ENCODE data around the gene RALBP1.

RALBP1 gene

DNA sequence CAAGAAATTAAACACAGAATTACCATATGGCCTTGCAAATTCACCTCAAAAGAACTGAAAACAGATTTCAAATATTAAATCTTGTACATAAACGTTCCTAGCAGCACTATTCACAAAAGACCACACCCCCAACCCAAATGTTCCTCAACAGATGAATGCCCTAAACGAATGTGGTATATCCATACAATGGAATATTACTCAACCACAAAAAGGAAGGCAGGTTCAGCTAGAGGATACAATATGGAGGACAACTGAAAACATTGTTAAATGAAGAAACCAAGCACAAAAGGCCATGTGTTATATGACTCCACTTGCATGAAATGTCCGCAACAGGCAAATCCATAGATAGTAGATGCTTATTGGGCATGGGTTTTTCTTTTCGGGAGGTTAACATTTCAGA lies 77.3 kb downstream of the RALBP1 start:
- no peak for DNase-seq

DNA sequence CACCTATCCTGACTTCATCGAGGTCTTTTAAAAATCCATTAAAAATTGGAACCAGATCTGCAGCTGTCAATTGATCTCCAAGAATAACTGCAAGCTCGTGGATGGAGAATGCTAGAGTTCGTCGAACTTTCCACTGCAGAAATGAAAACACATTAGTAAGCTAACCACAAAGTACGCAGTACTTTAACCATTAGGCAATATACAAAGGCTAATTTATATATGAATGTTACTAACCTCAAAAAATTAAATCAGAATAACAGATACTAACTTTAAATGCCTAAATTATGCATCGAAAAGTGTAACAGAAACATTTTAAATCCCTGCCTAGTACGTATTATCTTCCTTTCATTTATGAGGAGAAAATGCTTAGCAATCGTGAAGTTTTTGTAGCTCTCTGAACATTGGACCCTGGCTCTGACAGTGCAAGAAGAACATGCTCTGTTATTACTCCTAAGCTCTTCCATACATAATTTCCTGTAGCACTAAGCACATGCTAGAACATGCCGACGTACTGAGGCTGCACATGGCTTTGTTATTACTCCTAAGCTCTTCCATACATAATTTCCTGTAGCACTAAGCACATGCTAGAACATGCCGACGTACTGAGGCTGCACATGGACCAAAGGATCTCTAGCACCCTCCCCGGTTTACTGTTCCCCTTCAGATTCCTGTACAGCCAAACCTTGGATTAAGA lies 82.1 kb downstream of the RALBP1 start:
- DNase-seq, result no peak

DNA sequence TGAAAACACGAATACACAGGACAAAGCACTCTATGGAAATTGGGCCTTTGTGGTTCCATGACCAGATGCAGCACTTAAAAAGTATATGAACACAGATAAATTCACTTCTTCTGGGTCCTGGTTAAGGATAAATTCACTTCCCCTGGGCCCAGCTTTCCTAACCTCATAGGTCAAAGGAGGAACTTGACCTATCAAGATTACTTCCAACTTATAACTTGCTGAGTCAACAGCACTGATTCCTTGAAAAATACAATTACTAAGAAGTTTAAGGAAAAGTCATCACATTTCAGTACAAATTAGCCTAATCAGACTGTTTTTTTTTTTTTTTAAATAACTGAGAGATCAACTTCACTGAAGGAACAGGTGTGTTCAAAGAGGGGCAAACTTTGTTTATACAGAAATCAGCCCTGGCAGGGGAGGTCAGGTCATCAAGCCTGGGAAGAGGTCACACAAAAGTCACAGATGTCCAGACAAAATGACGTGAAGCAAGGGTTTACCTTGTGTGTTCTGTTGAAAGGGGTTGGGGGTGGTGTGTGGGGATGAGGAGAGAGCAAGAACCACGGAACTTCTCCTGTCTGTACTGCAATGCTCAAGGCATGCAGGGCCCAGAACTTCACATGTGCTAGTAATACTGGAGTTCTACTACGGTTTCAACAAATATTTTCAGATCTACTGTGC lies 83.2 kb downstream of the RALBP1 start:
- DNase-seq, result no peak

DNA sequence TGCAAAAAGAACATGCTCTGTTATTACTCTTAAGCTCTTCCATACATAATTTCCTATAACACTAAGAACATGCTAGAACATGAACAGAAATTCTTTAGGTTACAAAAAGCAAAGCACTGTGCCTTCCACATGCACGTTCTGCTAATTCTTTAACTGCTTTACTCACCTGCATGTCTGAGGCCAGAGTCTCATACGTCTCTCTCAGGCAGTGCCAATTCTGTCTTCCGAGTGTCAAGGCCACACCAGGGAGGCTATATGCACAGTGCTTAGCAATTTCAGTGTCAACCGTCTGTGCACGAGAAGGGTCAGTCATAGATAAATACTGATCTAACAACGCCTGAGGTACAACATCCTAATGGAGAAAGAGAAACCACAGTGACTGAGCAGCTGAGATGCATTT lies 83.9 kb downstream of the RALBP1 start:
- no peak for DNase-seq

DNA sequence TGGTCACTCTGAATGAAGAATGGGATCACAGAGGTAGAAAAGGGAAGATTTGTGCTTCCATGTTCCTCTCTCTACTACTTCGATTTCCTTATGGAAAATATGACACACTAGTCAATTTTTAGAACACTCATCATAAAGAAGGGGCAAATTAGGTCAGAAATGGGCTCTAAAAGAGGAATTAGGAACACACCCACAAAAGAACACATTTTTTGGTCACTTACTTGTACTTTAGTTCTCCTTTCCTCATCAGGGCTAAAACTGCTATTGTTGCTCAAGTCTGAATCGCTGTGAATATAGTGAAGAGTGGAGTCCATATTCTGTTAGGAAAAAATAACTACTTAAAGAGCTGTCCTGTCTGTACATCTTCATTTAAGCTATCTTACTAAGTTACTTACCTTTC lies 86.4 kb downstream of the RALBP1 start:
- no peak for DNase-seq

DNA sequence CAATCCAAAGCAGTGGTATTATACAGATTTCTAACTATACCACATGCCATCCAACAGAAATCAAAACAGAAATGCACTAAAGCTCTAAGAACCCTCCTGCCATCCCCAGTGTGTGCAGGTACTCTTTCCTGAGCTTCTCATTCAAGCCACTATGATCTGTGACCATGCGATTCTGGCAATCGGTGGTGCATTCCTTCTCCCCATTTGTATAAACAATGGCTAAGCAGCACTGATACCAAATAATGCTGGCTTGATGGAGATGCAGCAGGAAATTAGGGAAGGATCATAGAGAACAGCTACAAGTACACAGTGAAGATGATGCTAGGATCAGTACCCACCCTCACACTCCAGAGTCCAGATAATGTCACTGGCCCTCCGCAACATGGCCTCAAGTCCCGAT lies 87.3 kb downstream of the RALBP1 start:
- no peak for DNase-seq

DNA sequence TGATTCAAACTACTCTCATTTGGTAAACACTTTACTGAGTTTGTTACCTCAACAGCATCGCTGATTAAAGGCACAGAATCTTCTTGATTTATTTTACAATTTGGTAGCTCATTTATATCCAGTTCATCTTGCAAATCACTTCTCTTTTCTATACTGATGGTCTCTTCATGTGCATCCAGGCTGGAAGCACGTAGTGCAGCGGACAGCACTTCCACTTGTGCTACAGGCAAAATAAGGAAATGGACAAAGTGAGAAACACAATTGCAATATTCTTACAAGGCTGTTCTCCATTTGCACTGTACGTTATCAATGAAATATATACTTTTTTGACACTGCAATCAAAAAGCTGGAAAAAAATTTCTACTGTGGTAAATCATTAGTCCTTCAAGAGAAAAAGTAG lies 88.0 kb downstream of the RALBP1 start:
- DNase-seq, result no peak

DNA sequence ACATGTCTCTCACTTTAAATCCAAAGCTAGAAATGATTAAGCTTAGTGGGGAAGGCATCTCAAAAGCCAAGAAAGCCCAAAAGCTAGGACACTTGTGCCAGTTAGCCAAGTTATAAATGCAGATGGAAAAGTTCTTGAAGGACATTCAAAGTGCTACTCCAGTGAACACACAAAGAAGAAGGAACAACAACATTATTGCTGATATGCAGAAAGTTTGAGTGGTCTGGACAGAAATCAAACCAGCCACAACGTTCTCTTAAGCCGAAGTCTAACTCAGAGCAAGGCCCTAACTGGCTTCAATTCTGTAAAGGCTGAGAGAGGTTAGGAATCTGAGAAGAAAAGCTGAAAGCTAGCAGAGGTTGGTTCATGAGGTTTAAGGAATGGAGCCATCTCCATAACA lies 90.1 kb downstream of the RALBP1 start:
- DNase-seq, result no peak

DNA sequence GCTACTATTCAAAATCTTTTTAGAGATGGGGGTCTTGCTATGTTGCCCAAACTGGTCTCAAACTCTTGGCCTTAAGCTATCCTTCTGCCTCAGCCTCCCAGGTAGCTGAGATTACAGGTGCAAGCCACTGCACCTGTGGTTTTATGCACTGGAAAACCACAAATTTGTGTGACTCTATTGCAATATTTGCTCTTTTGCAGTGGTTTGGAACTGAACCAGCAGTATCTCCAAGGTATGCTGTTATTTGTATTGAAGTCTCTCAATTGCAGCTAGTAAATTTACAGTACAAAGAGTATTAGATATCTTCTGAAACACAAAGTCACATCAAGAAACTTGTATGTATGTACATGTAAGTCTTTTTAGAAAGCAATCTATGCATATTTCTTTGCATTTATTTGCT lies 92.9 kb downstream of the RALBP1 start:
- no peak for DNase-seq

DNA sequence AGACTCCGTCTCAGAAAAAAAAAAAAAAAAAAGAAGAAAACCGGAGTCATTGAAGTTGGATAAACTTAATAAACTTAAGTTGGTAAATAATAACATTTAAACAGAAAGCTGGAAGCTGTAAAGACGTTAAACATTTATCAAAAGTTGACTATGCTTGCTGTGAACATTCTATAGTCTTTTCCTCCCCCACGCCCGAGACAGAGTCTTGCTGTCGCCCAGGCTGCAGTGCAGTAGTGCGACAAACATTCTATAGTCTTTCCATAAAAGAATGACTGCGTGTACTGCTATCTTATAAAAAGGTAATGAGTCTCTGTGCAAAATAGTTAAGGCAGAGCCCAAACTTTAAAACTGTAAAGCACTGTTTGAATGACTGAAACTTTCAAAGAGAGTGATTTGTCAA lies 93.9 kb downstream of the RALBP1 start:
- no peak for DNase-seq

DNA sequence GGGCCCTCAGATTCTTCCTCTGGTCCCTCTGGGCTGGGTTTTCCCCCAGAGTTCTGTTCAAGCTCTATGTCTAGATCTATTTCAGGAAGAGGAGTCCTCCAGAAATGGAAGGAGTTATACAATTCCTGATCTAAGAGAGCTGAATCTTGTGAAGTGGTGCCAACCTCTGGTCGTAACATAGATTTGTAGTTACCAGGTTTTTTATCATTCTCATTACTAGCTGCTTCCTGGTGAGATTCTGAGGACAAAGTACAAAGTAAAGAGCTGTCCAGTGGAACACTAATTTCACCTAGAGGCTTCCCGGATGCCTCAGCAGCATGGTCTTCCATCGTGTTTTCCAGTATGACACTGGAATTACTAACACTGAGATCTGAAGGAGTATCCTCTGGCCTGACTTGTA lies 94.9 kb downstream of the RALBP1 start:
- DNase-seq, result no peak

DNA sequence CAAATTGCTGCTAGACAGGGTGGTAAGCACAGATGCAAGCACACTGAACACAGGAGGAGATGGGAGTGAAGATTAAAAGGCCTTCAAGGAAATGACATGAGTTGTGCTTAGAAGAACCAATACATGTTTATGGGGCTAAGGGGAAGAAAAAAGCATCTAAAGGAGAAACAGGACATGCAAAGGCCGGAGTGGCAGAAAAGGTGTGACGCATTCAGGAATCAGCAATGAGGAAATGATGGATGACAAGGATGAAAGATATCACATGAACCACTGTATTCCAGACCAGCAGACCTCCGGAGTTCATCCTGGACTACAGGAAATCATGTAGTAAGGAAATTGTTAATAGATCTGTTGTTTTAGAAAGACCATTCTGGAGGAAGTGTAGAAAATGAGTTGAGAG lies 96.2 kb downstream of the RALBP1 start:
- no peak for DNase-seq

DNA sequence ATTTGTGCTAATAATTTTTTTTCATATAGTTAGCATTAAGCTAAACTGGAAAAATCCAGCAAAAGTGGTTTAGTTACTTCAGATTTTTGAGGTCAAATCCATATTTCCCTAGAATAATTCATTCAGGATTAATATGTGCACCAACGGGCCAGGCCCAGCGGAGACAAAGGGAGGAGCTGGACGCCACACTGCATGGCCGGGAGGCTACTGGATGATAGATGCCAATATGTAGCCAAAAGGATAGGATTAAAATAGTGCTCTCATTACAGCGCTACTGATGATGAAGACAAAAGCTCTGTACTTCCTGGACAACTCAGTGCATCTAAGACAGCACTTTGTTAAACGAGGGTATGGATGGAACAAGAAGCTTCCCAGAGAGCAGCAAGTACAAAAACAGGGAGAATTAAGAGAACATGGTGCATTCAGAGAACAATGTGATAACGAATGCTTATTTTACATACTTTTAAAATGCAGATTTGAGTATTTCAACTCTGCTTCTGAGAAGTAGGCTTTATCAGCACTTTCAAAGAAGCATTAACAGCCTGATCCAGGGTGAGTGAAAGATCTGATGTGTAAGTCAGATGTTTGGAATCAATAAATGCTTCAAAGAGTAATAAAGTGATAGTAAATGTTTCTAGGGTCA lies 99.3 kb downstream of the RALBP1 start:
- DNase-seq, result no peak

DNA sequence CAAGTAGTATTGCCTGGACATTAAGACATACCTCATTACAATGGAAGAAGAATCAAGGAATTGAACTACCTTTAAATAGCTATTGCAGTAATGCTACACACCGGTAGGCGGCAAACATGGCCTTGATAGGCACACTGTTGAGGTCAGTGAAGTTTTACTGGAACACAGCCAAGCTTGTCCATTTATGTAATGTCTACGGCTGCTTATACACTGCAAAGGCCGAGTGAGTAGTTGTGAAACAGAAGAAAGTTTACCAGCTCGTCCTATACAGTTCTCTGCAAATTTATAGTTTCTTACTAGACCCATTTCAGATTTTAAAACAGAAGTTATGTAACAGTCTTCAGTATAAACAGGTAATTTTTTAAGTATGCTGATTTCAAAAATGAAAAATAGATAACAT lies 100.2 kb downstream of the RALBP1 start:
- peak; percentile 58 for DNase-seq

DNA sequence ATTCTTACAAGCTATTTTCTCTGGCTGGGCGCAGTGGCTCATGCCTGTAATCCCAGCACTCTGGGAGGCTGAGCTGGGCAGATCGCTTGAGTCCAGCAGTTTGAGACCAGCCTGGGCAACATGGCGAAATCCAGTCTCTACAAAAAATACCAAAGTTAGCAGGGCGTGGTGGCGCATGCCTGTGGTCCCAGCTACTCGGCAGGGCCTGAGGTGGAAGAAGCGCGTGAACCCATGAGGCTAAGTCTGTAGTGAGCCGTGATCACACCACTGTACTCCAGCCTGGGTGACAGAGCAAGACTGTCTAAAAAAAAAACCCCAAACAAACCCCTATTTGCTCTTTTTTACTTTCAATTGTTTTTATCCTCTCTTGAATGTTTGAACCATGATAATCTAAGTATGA lies 102.0 kb downstream of the RALBP1 start:
- DNase-seq, result no peak

DNA sequence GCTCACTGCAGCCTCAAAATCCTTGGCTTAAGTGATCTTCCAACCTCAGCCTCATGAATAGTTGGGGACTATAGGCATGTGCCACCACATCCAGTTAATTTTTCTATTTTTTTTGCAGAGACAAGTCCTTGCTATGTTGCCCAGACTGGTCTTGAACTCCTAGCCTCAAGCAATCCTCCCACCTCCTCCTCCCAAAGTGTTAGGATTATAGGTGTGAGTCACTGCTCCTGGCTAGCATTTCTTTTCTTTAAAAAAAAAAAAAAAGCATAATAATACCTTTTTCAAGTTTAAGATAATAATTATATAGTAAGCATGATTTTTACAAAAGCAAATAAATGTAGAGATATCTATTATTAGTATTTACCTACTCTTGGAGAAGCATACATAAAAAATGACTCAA lies 103.0 kb downstream of the RALBP1 start:
- DNase-seq, result no peak

DNA sequence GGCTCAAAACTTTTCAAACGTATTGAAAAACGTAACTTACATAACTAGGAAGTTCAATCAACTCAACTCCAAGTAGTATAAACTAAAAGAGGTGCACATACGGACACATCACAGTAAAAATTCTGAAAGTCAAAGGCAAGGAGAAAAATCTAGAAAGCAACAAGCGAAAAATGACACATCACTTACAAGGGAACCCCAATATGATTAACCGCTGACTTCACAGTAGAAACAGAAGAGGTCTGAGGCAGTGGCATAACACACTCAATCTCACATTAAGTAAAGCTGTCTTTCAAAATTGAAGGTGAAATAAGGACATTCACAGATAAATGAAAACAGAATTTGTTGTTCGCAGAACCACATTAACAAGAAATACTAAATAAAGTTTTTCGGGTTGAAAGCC lies 106.4 kb downstream of the RALBP1 start:
- DNase-seq, result no peak

DNA sequence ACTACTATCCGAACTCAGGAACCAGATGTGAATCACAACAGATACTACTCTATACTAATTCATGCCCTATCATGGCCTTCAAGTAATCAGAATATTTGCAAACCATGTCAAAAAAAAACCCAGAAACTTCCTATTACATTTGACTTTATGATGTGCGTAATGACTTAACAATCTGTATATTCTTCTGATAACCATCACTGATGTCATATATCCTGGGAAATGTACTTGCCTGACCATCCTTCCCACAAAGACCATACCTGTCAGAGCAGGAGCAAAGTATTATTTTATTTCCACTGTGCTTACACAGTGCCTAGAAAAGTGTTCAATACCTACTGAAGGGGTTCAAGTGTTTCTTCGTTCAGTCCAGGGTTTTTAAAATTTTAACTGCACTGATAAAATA lies 111.5 kb downstream of the RALBP1 start:
- DNase-seq, result no peak
